Suprapubic skin (tissue), 3 donors: ENCODE data around the gene TBC1D5.

ENCODE experiments used
- EP300 ChIP-seq: sonication (generic); formaldehyde crosslinking; IDR thresholded peaks from one replicate; pipeline ENCODE4 v1.6.1; 2017; ENCODE audit warnings: antibody characterized with exemption
- POLR2A ChIP-seq, 2 donors: fragments of 450-650 bp; IDR thresholded peaks; one replicate each; pipeline ENCODE4 v1.6.1; 2017; ENCODE audit warnings: antibody characterized with exemption in 2 of 2, mild to moderate bottlenecking in 2 of 2, moderate library complexity in 2 of 2
- TF ChIP-seq, protein P1 (sequence below), 2 donors: fragments of 200-600 bp in 1 of 2; fragments of 450-650 bp in 1 of 2; sonication (generic) in 1 of 2; IDR thresholded peaks; one replicate each; pipeline ENCODE4 v1.5.1; 2016 to 2019; ENCODE audit warnings: antibody characterized with exemption in 2 of 2, mild to moderate bottlenecking in 1 of 2, moderate library complexity in 1 of 2

DNA sequence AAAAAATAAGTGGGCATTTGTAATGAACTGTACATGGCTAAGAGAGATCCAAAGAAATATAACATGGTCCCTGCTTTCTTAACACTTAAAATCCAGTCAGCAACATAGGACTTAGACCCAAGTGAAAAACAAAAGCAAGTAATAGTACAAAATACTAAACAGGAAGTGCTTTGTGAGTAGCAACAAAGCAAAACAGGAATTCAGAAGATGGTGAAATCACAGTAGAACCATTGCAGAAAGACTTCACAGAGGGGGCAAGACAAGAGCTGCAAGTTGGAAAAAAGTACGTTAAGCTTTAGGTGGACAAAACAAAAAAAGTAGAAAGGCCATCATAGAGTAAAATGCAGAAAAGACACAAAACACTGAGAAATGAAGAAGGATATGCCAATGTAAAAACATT lies 116.0 kb downstream of the TBC1D5 start:
- TF ChIP-seq, protein P1, sequence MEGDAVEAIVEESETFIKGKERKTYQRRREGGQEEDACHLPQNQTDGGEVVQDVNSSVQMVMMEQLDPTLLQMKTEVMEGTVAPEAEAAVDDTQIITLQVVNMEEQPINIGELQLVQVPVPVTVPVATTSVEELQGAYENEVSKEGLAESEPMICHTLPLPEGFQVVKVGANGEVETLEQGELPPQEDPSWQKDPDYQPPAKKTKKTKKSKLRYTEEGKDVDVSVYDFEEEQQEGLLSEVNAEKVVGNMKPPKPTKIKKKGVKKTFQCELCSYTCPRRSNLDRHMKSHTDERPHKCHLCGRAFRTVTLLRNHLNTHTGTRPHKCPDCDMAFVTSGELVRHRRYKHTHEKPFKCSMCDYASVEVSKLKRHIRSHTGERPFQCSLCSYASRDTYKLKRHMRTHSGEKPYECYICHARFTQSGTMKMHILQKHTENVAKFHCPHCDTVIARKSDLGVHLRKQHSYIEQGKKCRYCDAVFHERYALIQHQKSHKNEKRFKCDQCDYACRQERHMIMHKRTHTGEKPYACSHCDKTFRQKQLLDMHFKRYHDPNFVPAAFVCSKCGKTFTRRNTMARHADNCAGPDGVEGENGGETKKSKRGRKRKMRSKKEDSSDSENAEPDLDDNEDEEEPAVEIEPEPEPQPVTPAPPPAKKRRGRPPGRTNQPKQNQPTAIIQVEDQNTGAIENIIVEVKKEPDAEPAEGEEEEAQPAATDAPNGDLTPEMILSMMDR (IDR thresholded peaks at IDR 0.05) = no peak
- TF ChIP-seq EP300 = no peak
- no peak for TF ChIP-seq POLR2A (IDR thresholded peaks at IDR 0.05)
